Esophagus muscularis mucosa (tissue), 4 donors: ENCODE measurements around the gene ANKRD62.

Experiments
- EP300 ChIP-seq: sonication (generic); formaldehyde crosslinking; IDR thresholded peaks from one replicate; pipeline ENCODE4 v1.6.1; 2017; ENCODE audit warnings: antibody characterized with exemption
- POLR2A ChIP-seq: fragments of 450-650 bp; IDR thresholded peaks from one replicate; pipeline ENCODE4 v1.6.1; 2017; ENCODE audit warnings: antibody characterized with exemption, moderate library complexity, mild to moderate bottlenecking, low read depth
- POLR2AphosphoS5 ChIP-seq, 2 donors: sonication (generic); formaldehyde crosslinking; IDR thresholded peaks; one replicate each; pipeline ENCODE4 v1.6.1; 2017; ENCODE audit warnings: antibody characterized with exemption in 2 of 2
- TF ChIP-seq, protein P1 (sequence below), 3 experiments: fragments of 200-600 bp in 2 of 3; fragments of 450-650 bp in 1 of 3; sonication (generic) in 2 of 3; IDR thresholded peaks; one replicate each; pipeline ENCODE4 v1.5.1; 2017 to 2019; ENCODE audit warnings: antibody characterized with exemption in 3 of 3, mild to moderate bottlenecking in 2 of 3, moderate library complexity in 1 of 3

DNA sequence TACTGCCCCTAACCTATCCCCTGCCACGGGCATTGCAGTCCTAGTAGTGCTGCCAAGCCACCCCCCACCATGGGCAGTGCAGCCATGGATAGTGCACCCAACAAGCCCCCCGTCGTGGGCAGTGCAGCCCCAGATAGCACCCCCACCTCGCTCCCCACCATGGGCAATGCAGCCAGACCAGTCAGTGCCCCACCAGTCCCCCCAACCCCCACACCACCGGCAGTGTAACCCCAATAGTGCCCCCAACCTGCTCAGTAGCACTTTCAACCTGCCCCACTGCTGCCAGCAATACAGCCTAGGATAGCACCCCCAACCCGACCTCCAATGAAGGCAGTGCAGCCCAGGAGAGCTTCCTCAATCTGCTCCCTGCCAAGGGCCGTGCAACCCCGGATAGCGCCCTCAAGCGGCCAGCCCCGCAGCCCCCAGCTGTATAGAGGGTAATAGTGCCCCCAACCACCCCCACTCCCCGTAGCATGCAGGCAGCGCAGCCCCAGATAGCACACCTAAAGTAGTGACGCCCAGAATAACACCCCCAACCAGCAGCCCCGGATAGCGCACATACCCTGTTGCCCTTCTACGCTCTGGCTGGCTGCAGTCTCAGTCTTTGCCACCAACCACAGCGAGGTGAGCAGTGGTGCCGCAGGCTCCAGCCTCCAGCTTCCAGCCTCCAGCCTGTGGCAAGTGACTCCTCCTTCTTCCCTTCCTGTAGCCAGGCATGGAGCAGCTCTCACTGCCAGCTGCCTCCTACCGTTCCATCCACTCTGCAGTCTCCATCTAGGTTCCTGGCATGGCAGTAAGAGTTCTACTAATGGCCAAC is 45.4 kb upstream of the ANKRD62 start:
- TF ChIP-seq, protein P1, sequence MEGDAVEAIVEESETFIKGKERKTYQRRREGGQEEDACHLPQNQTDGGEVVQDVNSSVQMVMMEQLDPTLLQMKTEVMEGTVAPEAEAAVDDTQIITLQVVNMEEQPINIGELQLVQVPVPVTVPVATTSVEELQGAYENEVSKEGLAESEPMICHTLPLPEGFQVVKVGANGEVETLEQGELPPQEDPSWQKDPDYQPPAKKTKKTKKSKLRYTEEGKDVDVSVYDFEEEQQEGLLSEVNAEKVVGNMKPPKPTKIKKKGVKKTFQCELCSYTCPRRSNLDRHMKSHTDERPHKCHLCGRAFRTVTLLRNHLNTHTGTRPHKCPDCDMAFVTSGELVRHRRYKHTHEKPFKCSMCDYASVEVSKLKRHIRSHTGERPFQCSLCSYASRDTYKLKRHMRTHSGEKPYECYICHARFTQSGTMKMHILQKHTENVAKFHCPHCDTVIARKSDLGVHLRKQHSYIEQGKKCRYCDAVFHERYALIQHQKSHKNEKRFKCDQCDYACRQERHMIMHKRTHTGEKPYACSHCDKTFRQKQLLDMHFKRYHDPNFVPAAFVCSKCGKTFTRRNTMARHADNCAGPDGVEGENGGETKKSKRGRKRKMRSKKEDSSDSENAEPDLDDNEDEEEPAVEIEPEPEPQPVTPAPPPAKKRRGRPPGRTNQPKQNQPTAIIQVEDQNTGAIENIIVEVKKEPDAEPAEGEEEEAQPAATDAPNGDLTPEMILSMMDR (IDR thresholded peaks at IDR 0.05): no peak
- TF ChIP-seq POLR2A: no peak
- TF ChIP-seq EP300: no peak
- no peak for TF ChIP-seq POLR2AphosphoS5 (IDR thresholded peaks at IDR 0.05)
